Measurements from ENCODE around the gene NOTCH4.

DNA sequence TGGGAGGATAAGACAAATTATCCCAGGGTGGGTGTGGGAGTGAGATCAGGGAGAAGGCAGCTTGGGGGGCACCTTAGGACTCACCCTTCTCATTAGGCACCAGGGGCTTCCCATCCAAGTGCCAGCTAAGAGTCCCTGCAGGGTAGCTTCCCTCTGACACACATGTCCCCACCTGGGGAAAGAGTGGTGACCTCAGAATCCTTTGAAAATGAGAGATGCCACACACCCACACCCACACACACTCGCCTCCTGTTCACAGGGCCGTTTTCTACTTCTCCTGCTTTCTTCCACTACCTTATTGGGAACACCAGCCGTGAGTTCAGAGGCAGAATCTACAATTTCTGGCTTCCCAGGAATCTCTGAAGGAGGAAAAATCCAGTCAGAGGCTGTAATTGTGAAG lies 40.8 kb downstream of the NOTCH4 start:
- TF ChIP-seq CTCF (IDR thresholded peaks at IDR 0.05) (no peak), EP300 (IDR thresholded peaks at IDR 0.05) (no peak), POLR2A (IDR thresholded peaks at IDR 0.05) (no peak), POLR2AphosphoS5 (IDR thresholded peaks at IDR 0.05) (no peak)
